HG03565 (cell line): ENCODE measurements around the gene CNOT6.

Source experiments
- ATAC-seq: cut with Tn5 transposase; IDR thresholded peaks from one replicate; pipeline ENCODE4 v1.9.1; 2021; ENCODE audit warnings: mild to moderate bottlenecking, moderate library complexity; ENCODE audit not compliant: unreplicated experiment

The CNOT6 gene

GRCh38 chr5:180558232-180558631 lies 64.1 kb downstream of the CNOT6 start:
- ATAC-seq, result no peak

- ATAC-seq, result no peak
Observed at GRCh38 chr5:180563994-180564393, 69.8 kb downstream of the CNOT6 start.

DNA sequence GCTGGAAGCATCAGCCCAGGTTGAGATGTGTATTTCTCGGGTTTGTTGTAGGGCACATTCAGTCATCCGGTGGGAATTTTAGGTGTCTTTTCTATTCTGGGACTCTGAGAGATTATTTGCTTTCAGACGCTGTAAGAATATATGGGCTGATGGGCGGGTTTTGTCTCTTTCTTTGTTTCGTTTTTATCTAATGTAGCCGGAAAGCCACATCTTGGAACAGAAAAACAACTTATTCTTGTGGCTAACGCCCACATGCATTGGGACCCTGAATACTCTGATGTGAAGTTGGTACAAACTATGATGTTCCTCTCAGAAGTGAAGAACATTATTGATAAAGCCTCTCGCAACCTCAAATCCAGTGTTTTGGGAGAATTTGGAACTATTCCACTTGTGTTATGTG lies 74.7 kb downstream of the CNOT6 start:
- no peak for ATAC-seq

- no peak for ATAC-seq
Observed at GRCh38 chr5:180575571-180575970, 81.4 kb downstream of the CNOT6 start.

DNA sequence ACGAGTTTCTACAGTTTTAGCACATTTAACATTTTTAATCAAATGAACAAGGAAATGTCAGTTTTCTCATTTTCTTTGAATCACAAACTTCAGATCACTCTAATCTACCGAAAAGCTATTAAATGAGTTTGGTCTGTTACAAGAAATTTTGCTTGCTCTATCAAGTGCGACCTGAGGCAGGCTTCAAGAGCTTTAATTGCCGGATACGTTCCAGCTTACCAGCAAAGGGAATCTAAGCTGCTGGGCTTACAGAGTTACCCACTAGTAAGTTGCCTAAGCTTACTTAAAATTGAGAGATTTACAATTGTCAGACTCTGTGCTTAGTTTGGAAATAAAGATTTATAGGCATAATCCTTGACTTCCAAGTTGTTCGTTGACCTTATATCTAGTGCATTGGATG lies 86.5 kb downstream of the CNOT6 start:
- no peak for ATAC-seq

DNA sequence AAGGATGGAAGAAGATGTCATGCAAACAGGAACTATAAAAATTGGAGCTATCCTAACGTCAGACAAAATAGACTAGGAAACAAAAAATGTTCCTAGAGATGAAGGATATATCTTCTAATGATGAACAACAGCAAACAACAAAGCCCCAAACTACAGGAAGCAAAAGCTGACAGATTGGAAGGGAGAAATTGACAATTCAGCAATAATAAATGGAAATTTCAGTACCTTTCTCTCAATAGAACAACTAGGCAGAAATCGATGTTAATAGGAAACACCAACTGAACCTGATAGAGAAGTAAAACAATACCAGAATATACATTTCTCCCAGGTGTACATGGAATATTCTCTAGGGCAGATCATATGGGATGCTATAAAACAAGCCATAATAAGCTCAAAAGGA lies 89.6 kb downstream of the CNOT6 start:
- no peak for ATAC-seq

DNA sequence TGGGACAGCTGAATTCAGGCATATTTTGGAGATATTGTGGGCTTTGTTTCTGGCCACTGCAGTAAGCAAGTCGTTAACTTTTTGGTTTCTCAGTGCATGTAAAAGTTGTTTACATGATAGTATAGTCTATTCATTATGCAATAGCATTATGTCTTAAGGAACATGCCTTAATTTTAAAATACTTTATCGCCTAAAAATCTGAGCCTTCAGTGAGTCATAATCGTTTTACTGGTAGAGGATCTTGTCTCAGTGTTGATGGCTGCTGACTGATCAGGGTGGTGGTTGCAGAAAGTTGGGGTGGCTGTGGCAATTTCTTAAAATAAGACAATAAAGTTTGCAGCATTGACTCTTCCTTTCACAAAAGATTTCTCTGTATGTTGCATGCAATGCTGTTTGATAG lies 92.0 kb downstream of the CNOT6 start:
- ATAC-seq, result no peak

- no peak for ATAC-seq
Observed at GRCh38 chr5:180586870-180587269, 92.7 kb downstream of the CNOT6 start.

- ATAC-seq, result no peak
Observed at GRCh38 chr5:180589771-180590542, 95.8 kb downstream of the CNOT6 start.

DNA sequence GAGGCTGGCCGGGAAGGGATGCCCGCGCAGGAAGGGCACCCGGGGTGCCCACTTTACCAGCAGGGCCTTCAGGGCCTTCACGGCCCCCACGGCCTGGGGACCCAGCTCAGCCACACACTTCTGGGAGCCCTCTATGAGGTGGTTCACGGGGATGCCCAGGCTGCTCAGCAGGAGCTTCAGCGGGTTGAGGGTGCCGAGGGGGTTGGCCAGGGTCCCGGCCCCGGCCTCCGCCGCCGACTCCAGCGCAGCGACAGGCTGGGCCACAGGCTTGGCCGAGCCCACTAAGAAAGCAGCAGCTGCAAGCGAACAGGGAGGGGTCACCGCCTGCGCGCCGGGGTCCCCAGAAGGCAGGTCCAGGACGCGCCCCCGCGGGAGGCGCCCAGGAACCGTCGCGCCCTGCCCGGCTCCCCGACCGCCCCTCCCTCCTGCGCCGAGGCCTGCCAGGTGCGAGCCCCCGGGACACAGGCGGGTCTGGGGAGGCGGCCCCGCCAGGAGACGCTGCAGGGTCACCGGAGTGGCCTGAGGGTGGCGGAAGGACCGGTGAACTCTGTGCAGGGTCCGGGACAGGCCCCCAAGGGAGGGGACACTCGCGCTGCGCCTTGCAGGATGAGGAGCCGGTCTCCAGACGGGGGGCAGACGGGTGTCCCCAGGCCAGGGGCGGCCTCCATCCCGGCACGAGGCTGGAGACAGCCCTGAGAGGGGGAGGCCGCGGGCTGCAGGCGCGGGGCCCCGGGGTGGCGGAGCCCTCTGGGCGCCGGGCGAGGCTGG lies 96.5 kb downstream of the CNOT6 start:
- ATAC-seq, result no peak

DNA sequence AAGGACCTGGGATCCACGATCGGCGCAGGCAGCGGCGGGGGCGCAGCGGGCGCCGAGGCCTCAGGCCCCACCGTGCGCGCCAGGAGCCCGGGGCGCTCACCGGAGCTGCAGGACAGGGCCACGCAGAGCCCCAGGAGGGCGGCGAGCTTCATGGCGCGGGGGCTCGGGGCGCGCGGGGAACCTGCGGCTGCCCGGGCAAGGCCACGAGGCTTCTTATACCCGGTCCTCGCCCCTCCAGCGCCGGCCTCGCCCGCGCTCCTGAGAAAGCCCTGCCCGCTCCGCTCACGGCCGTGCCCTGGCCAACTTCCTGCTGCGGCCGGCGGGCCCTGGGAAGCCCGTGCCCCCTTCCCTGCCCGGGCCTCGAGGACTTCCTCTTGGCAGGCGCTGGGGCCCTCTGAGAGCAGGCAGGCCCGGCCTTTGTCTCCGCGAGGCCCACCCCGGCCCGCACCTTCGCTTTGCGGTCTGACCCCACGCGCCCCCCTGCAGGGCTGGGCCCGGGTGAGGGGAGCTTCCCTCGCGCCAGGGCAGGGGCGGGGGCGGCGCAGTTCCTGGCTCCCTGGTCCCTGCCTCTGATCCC lies 97.2 kb downstream of the CNOT6 start, which contains the start of gene SCGB3A1:
TSS of gene SCGB3A1 (minus strand) at position 189 of the 577 bp plus-strand sequence. CDS start at position 152, 37 bp downstream.
- ATAC-seq, result no peak

DNA sequence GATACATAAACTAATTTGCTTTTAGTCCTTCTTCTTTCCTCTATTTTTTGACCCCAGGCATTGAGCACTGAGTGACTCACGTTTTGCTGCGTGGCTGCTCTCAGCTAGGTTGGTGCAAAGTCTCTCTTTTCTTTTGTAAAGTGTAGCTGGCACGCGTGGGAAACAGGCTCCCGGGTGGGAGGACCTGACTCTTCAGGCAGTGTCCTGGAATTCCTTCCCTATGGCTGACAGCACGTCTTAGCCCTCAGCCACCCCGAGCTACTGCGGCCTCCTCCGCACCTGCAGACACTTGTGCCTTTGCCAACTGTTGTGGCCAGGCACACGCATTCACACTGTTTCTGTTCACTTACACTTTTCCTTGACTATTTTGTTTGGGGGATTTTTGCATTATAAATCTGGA lies 98.0 kb downstream of the CNOT6 start:
- ATAC-seq, result no peak

GRCh38 chr5:180593446-180594206 lies 99.4 kb downstream of the CNOT6 start:
- ATAC-seq, result no peak

- ATAC-seq, result no peak
Observed at GRCh38 chr5:180594311-180595045, 100.3 kb downstream of the CNOT6 start.

DNA sequence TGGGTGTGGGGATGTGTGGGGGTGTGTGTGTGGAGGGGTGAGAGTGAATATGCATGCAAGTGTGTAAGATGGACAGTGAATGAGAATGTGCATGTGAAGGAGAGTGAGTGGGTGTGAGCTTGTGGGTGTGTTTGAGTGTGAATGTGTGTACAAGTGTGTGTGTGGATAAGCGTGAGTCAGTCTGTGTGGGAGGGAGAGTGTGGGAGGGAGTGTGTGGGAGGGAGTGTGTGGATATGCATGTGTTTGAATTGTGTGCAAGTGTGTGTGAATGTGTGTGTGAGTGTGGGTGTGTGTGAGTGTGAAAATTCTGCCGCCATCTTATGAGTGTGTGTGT lies 100.8 kb downstream of the CNOT6 start:
- ATAC-seq, result no peak

DNA sequence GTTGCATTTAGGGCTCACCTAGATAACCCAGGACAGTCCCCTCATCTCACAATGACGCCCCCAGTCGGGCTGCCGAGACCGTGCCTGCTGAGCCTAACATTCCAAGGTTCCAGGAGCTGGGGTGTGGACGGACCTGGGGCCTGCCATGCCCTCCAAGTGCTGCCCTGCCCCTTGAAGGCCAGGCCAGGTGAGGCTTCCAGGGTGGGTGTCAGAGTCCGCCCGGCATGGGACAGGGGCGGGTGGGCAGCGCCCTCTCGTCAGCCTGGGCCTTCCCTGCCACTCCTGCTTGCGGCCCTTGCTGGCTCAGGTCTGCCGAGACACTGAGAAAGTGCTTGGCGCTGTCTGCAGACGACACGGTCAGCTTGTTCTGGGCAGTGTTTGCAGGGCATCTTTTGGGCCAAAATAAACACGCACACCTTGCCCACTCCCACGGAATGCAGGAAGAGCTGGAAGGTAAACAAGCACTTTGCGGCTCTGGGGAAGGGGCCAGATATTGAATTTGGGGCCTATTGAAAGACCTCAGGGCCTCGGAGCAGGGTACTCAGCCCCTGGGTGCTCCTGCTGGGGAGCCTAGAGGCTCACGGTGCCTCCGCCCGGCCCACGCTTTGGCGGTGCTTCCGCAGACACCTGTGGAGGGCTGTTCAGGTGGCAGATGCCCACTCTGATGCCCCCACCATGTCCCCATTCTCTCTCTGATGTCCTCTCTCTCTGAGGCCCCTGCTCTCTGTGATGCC lies 101.4 kb downstream of the CNOT6 start:
- no peak for ATAC-seq

DNA sequence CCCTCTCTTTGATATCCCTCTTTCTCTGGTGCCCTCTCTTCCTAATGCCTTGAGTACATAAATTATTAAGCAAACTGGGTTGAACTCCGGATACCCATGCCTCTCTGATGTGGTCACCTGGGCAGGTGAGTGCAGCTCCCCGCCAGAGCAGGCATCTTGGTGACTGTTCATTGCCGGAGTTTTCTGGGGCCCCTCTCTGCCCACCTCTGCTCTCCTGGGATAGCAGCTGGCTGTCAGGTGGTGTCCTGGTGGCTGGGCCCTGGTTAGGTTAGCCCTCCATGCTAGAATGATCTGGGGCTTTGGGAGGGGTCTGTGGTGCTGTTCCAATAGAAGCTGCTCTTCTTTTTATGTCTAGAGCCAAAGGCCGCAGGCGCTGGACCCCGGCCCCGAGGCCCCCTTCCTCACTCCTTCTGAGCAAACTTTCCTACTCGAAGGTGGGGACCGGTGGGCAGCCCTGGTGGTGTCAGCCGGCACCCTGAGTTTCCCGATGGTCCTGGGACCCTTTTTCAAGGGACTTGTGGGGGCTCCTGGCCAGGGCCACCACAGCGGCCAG lies 102.0 kb downstream of the CNOT6 start:
- ATAC-seq, result no peak

GRCh38 chr5:180596668-180597231 lies 102.6 kb downstream of the CNOT6 start:
- ATAC-seq, result no peak

GRCh38 chr5:180598316-180598701 lies 104.1 kb downstream of the CNOT6 start:
- ATAC-seq, result no peak
